Neural cell (in vitro differentiated cells): ENCODE data around the gene TIGD3. TPM values are rescaled to one million over a fixed set of nuclear protein-coding genes. Genes with fewer than 3 reads are reported as not detected.

ENCODE experiments used
- H2AFZ ChIP-seq: fragments of 200-600, 300-800 bp; sonication (generic), shearing (Covaris generic); 2 replicates; pipeline ENCODE4 v1.6.0; 2014; ENCODE audit warnings: low read depth, mild to moderate bottlenecking, antibody characterized with exemption, low read length, moderate library complexity
- H3F3A ChIP-seq: fragments of 200-600 bp; shearing (Covaris generic); 2 replicates; pipeline ENCODE4 v1.6.1; 2016; ENCODE audit warnings: mild to moderate bottlenecking, moderate library complexity, mixed read lengths, antibody characterized with exemption, low read length; ENCODE audit not compliant: insufficient read depth, poor library complexity, severe bottlenecking
- H3K27ac ChIP-seq: fragments of 200-600, 300-800 bp; sonication (generic), shearing (Covaris generic); 2 replicates; pipeline ENCODE4 v1.5.1; 2014; ENCODE audit warnings: mild to moderate bottlenecking, low read length, moderate library complexity
- H3K27me3 ChIP-seq: fragments of 300-800, 200-600 bp; sonication (generic), shearing (Covaris generic); 2 replicates; pipeline ENCODE4 v1.6.0; 2014; ENCODE audit warnings: mild to moderate bottlenecking, low read depth, low read length, moderate library complexity; ENCODE audit not compliant: insufficient read depth
- H3K36me3 ChIP-seq: fragments of 300-800, 200-600 bp; sonication (generic), shearing (Covaris generic); 2 replicates; pipeline ENCODE4 v1.5.1; 2014; ENCODE audit warnings: mild to moderate bottlenecking, antibody characterized with exemption, low read length, moderate library complexity; ENCODE audit not compliant: insufficient read depth
- H3K4me2 ChIP-seq: fragments of 300-800, 200-600 bp; sonication (generic), shearing (Covaris generic); 2 replicates; pipeline ENCODE4 v1.6.0; 2014; ENCODE audit warnings: mild to moderate bottlenecking, low read length
- H3K4me3 ChIP-seq: fragments of 300-800, 200-600 bp; sonication (generic), shearing (Covaris generic); 2 replicates; pipeline ENCODE4 v1.5.1; 2014; ENCODE audit warnings: mild to moderate bottlenecking, low read length, moderate library complexity
- H3K79me2 ChIP-seq: fragments of 200-600 bp; shearing (Covaris generic); replicated peaks from 2 replicates; pipeline ENCODE4 v1.6.0; 2014; ENCODE audit warnings: mild to moderate bottlenecking, low read length, moderate library complexity; ENCODE audit not compliant: insufficient read depth
- H3K9ac ChIP-seq: fragments of 300-800, 200-600 bp; sonication (generic), shearing (Covaris generic); 2 replicates; pipeline ENCODE4 v1.6.1; 2016; ENCODE audit warnings: mild to moderate bottlenecking, low read length, mixed read lengths
- H3K9me2 ChIP-seq: fragments of 200-600 bp; shearing (Covaris generic); 2 replicates; pipeline ENCODE4 v1.6.1; 2016; ENCODE audit warnings: mild to moderate bottlenecking, low read length, mixed read lengths; ENCODE audit not compliant: insufficient read depth
- H3K9me3 ChIP-seq: fragments of 200-600, 300-800 bp; sonication (generic), shearing (Covaris generic); 2 replicates; pipeline ENCODE4 v1.6.1; 2016; ENCODE audit warnings: mild to moderate bottlenecking, mixed run types, low read length, moderate library complexity, mixed read lengths
- H4K20me1 ChIP-seq: fragments of 200-600 bp; shearing (Covaris generic); 2 replicates; pipeline ENCODE4 v1.6.1; 2016; ENCODE audit warnings: mild to moderate bottlenecking, mixed run types; ENCODE audit not compliant: insufficient read depth
- CTCF ChIP-seq: fragments of 450-650 bp; IDR thresholded peaks from 2 replicates; pipeline ENCODE4 v1.5.1; 2014; ENCODE audit warnings: antibody characterized with exemption, mild to moderate bottlenecking, moderate library complexity; ENCODE audit not compliant: poor library complexity, severe bottlenecking
- EP300 ChIP-seq: fragments of 450-650 bp; conservative IDR thresholded peaks from 2 replicates; pipeline ENCODE4 v1.6.1; 2014; ENCODE audit warnings: antibody characterized with exemption, mild to moderate bottlenecking, moderate library complexity; ENCODE audit not compliant: poor library complexity, severe bottlenecking
- EZH2 ChIP-seq: fragments of 200-600, 300-800 bp; shearing (Covaris generic), sonication (generic); IDR thresholded peaks from 2 replicates; pipeline ENCODE4 v1.6.1; 2014; ENCODE audit warnings: antibody characterized with exemption, low read length, borderline replicate concordance, mild to moderate bottlenecking; ENCODE audit not compliant: insufficient read depth, poor library complexity, severe bottlenecking
- MXI1 ChIP-seq: fragments of 450-650 bp; conservative IDR thresholded peaks from 2 replicates; pipeline ENCODE4 v1.6.1; 2014; ENCODE audit warnings: antibody characterized with exemption, mild to moderate bottlenecking; ENCODE audit not compliant: poor library complexity, severe bottlenecking
- POLR2AphosphoS5 ChIP-seq: IDR thresholded peaks from 2 replicates; pipeline ENCODE4 v1.6.1; 2012
- RAD21 ChIP-seq: fragments of 450-650 bp; conservative IDR thresholded peaks from 2 replicates; pipeline ENCODE4 v1.6.1; 2014; ENCODE audit warnings: antibody characterized with exemption, mild to moderate bottlenecking, moderate library complexity
- REST ChIP-seq: IDR thresholded peaks from 2 replicates; pipeline ENCODE4 v1.6.1; 2012; ENCODE audit warnings: borderline replicate concordance
- SMC3 ChIP-seq: fragments of 450-650 bp; conservative IDR thresholded peaks from 2 replicates; pipeline ENCODE4 v1.6.1; 2014; ENCODE audit warnings: antibody characterized with exemption, mild to moderate bottlenecking, moderate library complexity; ENCODE audit not compliant: poor library complexity
- TAF1 ChIP-seq: IDR thresholded peaks from 2 replicates; pipeline ENCODE4 v1.6.1; 2012; ENCODE audit warnings: low read depth
- polyA plus RNA-seq: library from polyadenylated mRNA; depleted of rRNA; stranded (reverse); fragments of >200 nt; gene quantifications from 2 replicates; pipeline ENCODE4 v1.2.3, GENCODE V29; 2014

Gene TIGD3
- polyA plus RNA-seq, 1 donor from 2014 or later: 16.1 TPM

GRCh38 chr11:65373839-65374580 lies 19.5 kb downstream of the TIGD3 start:
- Histone ChIP-seq H3K4me2 (no peak overlapping the region), H3K36me3 (no peaks in the 10 kb centered on the region), H3K27me3 (no peaks in the 10 kb centered on the region), H3K79me2 (no peaks in the 10 kb centered on the region), H3K9ac (no peak overlapping the region), H3K27ac (no peak overlapping the region), H2AFZ (no peak overlapping the region), H4K20me1 (no peaks in the 10 kb centered on the region), H3K9me3 (no peaks in the 10 kb centered on the region), H3F3A (no peaks in the 10 kb centered on the region), H3K9me2 (no peaks in the 10 kb centered on the region), H3K4me3 (no peak overlapping the region)
- TF ChIP-seq REST: no peak
- TF ChIP-seq SMC3: no peak
- TF ChIP-seq RAD21: no peak
- TF ChIP-seq POLR2AphosphoS5: no peak
- TF ChIP-seq EP300: no peak
- TF ChIP-seq TAF1: no peak
- no peak for TF ChIP-seq EZH2
- no peak for TF ChIP-seq CTCF
- no peak for TF ChIP-seq MXI1

GRCh38 chr11:65375012-65375411 lies 20.5 kb downstream of the TIGD3 start:
- Histone ChIP-seq H3K9me2 (no peaks in the 10 kb centered on the region), H3F3A (no peaks in the 10 kb centered on the region), H3K27me3 (no peaks in the 10 kb centered on the region), H3K9ac (no peak overlapping the region), H3K4me3 (no peak overlapping the region), H4K20me1 (no peaks in the 10 kb centered on the region), H3K79me2 (no peaks in the 10 kb centered on the region), H3K27ac (no peak overlapping the region), H3K4me2 (no peak overlapping the region), H3K9me3 (no peaks in the 10 kb centered on the region), H2AFZ (no peak overlapping the region), H3K36me3 (no peaks in the 10 kb centered on the region)
- TF ChIP-seq CTCF (no peak), TAF1 (no peak), SMC3 (no peak), MXI1 (no peak), REST (no peak), EP300 (no peak), RAD21 (no peak), EZH2 (no peak), POLR2AphosphoS5 (no peak)
